GM19193 (cell line): ENCODE data around the gene WASF2.

Experiments
- POLR2A ChIP-seq: IDR thresholded peaks from 4 replicates; pipeline ENCODE4 v1.6.1; 2011; ENCODE audit not compliant: insufficient read depth, insufficient read length; ENCODE audit errors: extremely low read depth

The WASF2 gene

GRCh38 chr1:27487966-27488884, 1.7 kb downstream of the WASF2 start:
- TF ChIP-seq POLR2A, result no peak

GRCh38 chr1:27485363-27485762, 4.6 kb downstream of the WASF2 start:
- TF ChIP-seq POLR2A, result no peak

- TF ChIP-seq POLR2A, result no peak
Measured at GRCh38 chr1:27483659-27484058, 6.3 kb downstream of the WASF2 start.

- TF ChIP-seq POLR2A, result no peak
Measured at GRCh38 chr1:27481994-27482620, 7.9 kb downstream of the WASF2 start.

GRCh38 chr1:27478098-27478497, 11.9 kb downstream of the WASF2 start:
- TF ChIP-seq POLR2A, result no peak

GRCh38 chr1:27476237-27476636, 13.7 kb downstream of the WASF2 start:
- TF ChIP-seq POLR2A, result no peak

- no peak for TF ChIP-seq POLR2A
Measured at GRCh38 chr1:27475720-27476119, 14.2 kb downstream of the WASF2 start.

GRCh38 chr1:27473755-27474154, 16.2 kb downstream of the WASF2 start:
- TF ChIP-seq POLR2A, result no peak

GRCh38 chr1:27471477-27471876, 18.5 kb downstream of the WASF2 start:
- no peak for TF ChIP-seq POLR2A

- TF ChIP-seq POLR2A, result no peak
Measured at GRCh38 chr1:27469334-27469733, 20.6 kb downstream of the WASF2 start.

- no peak for TF ChIP-seq POLR2A
Measured at GRCh38 chr1:27464926-27465647, 24.9 kb downstream of the WASF2 start.

- no peak for TF ChIP-seq POLR2A
Measured at GRCh38 chr1:27455139-27455811, 34.7 kb downstream of the WASF2 start.

GRCh38 chr1:27454610-27455009, 35.4 kb downstream of the WASF2 start:
- TF ChIP-seq POLR2A, result no peak

GRCh38 chr1:27451343-27451742, 38.6 kb downstream of the WASF2 start:
- no peak for TF ChIP-seq POLR2A

- TF ChIP-seq POLR2A, result no peak
Measured at GRCh38 chr1:27448982-27449381, 41.0 kb downstream of the WASF2 start.
